ENCODE results near the gene WDR43. TPM values are rescaled to one million over a fixed set of nuclear protein-coding genes. Genes with fewer than 3 reads are reported as not detected.
"Not testable (repeated sequence)": the region's sequence is repeated elsewhere in the genome, so short reads cannot be mapped to it uniquely, and the experiment has no call there.

The WDR43 gene
- polyA plus RNA-seq, 6 donors from 2014 or later = 34.5 to 57.5 (median 48.1) TPM

GRCh38 chr2:28955467-28955866 is 61.0 kb downstream of the WDR43 start:
- Mint-ChIP-seq H3K9me3 (no peaks in the 10 kb centered on the region), H3K36me3 (no peaks in the 10 kb centered on the region), H3K27ac (no peak overlapping the region), H3K27me3 (no peaks in the 10 kb centered on the region), H3K4me3 (peak overlapping the region in 1 of 8 donors; percentile 45), H3K4me1 (peaks cover 4 to 7% (median 6%) of the 10 kb centered on the region in 3 donors)
- no peak for DNase-seq
- no peak for ATAC-seq (ENCODE audit: low read depth in 2 of 2)

DNA sequence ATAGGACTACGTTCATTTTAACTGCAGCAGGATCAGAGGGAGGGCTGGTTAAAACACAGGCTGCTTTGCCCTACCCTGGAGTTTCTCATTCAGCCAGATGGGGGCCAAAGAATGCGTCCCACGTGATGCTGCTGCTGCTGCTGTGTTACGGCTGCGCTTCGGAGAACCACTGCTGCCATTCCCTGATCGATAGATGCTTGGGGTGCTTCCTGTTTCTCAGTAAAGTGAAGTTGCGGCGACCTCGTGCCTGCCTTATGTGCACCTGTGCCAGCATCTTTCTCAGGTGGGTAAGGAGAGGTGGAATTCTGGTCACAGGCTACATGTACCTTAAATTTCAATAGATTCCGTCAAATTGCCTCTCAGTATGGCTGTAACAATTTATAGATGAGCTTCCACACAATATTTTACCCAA is 62.0 kb downstream of the WDR43 start:
- H3K27ac Mint-ChIP-seq = peak overlapping the region in 2 of 6 donors; percentile 10 to 16
- H3K27me3 Mint-ChIP-seq = no peaks in the 10 kb centered on the region
- H3K9me3 Mint-ChIP-seq = no peaks in the 10 kb centered on the region
- peak overlapping the region in 1 of 8 donors; percentile 50 for H3K4me3 Mint-ChIP-seq
- ATAC-seq (ENCODE audit: low read depth in 2 of 2) (peak in 1 of 2 donors; percentile 69), DNase-seq (no peak)
- H3K4me1 Mint-ChIP-seq = peaks cover 4 to 7% (median 6%) of the 10 kb centered on the region in 3 donors
- no peaks in the 10 kb centered on the region for H3K36me3 Mint-ChIP-seq

GRCh38 chr2:28956890-28957289 is 62.4 kb downstream of the WDR43 start:
- H3K27ac Mint-ChIP-seq = peak overlapping the region in 1 of 6 donors; percentile 16
- H3K36me3 Mint-ChIP-seq = no peaks in the 10 kb centered on the region
- DNase-seq (no peak), ATAC-seq (ENCODE audit: low read depth in 2 of 2) (no peak)
- H3K27me3 Mint-ChIP-seq = no peaks in the 10 kb centered on the region
- H3K9me3 Mint-ChIP-seq = no peaks in the 10 kb centered on the region
- peaks cover 4 to 7% (median 6%) of the 10 kb centered on the region in 3 donors for H3K4me1 Mint-ChIP-seq
- peak overlapping the region in 2 of 8 donors; percentile 44 to 50 for H3K4me3 Mint-ChIP-seq

DNA sequence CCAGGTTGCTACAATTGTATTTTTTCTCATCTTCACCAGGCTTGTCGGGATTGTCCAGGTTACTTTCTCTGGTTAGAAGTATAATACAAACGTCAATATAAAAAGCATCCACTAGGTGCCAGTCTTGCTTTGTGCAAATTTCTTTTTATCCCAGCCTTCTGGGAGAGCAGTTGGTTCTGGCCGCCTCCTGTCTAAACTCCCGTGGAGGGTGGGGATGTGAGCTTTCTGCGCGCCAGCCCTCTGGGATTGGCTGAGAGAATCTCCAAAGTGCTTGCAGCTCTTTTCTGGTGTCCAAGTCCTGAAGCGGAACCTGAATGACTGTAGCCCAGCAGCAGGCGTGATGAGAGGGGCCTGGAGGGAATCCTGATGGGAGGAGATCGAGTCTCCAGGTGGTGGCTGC is 64.2 kb downstream of the WDR43 start:
- no peak overlapping the region for H3K4me3 Mint-ChIP-seq
- H3K9me3 Mint-ChIP-seq = no peaks in the 10 kb centered on the region
- DNase-seq (peak; percentile 18), ATAC-seq (ENCODE audit: low read depth in 2 of 2) (peak; percentile 25 to 38)
- peaks cover 0 to 4% (median 2%) of the 10 kb centered on the region in 3 donors for H3K4me1 Mint-ChIP-seq
- no peak overlapping the region for H3K27ac Mint-ChIP-seq
- no peaks in the 10 kb centered on the region for H3K27me3 Mint-ChIP-seq
- H3K36me3 Mint-ChIP-seq = no peaks in the 10 kb centered on the region

DNA sequence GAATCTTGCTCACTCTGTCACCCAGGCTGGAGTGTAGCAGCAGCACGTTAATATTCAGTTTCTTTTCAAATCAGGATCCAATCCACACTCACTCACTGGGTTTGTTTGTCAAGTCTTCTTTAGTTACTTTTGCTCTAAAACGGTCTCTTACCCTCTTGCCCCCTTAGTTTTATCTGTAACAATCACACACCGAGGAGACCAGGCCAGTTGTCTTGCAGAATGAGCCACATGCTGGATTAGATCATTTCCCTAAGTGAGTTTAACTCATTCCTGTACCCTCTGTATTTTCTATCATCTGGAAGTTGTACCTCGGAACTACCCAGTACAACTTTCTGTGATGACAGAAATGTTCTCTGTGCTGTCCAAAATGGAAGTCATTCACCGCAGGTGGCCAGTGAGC is 65.9 kb downstream of the WDR43 start:
- no peaks in the 10 kb centered on the region for H3K36me3 Mint-ChIP-seq
- ATAC-seq (ENCODE audit: low read depth in 2 of 2) (no peak), DNase-seq (no peak)
- peaks cover 0 to 10% (median 0%) of the 10 kb centered on the region in 3 donors for H3K27me3 Mint-ChIP-seq
- no peak overlapping the region for H3K4me3 Mint-ChIP-seq
- no peak overlapping the region for H3K27ac Mint-ChIP-seq
- peaks cover 0 to 2% (median 0%) of the 10 kb centered on the region in 7 donors for H3K9me3 Mint-ChIP-seq
- peaks cover 0 to 4% (median 2%) of the 10 kb centered on the region in 3 donors for H3K4me1 Mint-ChIP-seq

- Mint-ChIP-seq H3K36me3 (no peaks in the 10 kb centered on the region), H3K9me3 (peaks cover 0 to 2% (median 0%) of the 10 kb centered on the region in 7 donors), H3K27me3 (peaks cover 0 to 15% (median 0%) of the 10 kb centered on the region in 3 donors), H3K4me1 (peaks cover 0 to 3% (median 0%) of the 10 kb centered on the region in 3 donors), H3K4me3 (no peak overlapping the region), H3K27ac (peak overlapping the region in 1 of 6 donors; percentile 42)
- no peak for ATAC-seq (ENCODE audit: low read depth in 2 of 2)
- DNase-seq = no peak
Measured at GRCh38 chr2:28962505-28962904, 68.0 kb downstream of the WDR43 start.

- no peaks in the 10 kb centered on the region for H3K4me1 Mint-ChIP-seq
- DNase-seq (no peak), ATAC-seq (ENCODE audit: low read depth in 2 of 2) (no peak)
- H3K27ac Mint-ChIP-seq = no peak overlapping the region
- no peak overlapping the region for H3K4me3 Mint-ChIP-seq
- H3K27me3 Mint-ChIP-seq = peaks cover 0 to 10% (median 8%) of the 10 kb centered on the region in 3 donors
- H3K9me3 Mint-ChIP-seq = peaks cover 0 to 2% (median 0%) of the 10 kb centered on the region in 7 donors
- H3K36me3 Mint-ChIP-seq = no peaks in the 10 kb centered on the region
Measured at GRCh38 chr2:28970464-28971160, 76.1 kb downstream of the WDR43 start.

DNA sequence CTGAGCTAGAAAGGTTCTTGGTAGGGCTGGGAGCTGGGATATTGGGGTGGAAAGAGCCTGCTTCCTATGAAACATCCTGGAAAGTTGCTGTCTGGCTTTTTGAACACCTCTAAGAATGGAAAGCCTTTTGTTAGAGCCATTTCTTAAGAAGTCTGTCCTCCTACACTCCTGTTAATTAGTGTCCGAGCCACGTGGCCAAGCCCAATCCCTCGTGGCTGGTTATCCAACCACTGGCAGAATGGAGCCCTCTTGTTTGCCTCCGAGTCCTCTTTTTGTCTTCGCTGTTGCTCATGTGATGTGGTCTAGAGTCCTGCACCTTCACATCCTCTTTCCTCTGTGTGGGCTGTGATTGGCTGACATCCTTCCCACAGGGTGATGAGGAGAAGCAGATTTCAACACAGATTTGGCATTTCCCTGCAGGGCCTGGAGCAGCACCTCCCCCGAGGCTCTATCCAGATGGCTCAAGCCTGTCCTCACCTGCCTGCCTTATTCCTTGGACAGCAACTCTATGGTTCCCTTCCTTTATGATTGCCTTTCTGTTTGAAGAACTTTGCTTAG is 78.4 kb downstream of the WDR43 start:
- no peak for DNase-seq
- Mint-ChIP-seq H3K4me1 (no peaks in the 10 kb centered on the region), H3K9me3 (peaks cover 0 to 2% (median 0%) of the 10 kb centered on the region in 7 donors), H3K36me3 (no peaks in the 10 kb centered on the region), H3K27ac (peak overlapping the region in 1 of 6 donors; percentile 22), H3K4me3 (no peak overlapping the region), H3K27me3 (peaks cover 0 to 16% (median 6%) of the 10 kb centered on the region in 3 donors)
- ATAC-seq (ENCODE audit: low read depth in 2 of 2) = no peak

DNA sequence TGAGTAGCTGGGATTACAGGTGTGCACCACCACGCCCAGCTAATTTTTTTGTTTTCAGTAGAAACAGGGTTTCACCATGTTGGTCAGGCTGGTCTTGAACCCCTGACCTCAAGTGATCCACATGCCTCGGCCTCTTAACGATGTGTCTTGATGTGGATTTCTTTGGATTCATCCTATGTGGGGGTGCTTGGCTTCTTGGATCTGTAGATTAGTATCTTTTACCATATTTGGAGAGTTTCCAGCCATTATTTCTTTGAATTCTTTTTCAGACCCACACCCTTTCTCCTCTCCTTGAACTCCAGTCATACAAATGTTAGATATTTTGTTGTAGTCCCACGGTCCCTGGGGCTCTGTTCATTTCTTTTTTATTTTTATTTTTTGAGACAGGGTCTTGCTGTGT is 79.8 kb downstream of the WDR43 start:
- H3K4me3 Mint-ChIP-seq = no peak overlapping the region
- H3K4me1 Mint-ChIP-seq = no peaks in the 10 kb centered on the region
- peaks cover 0 to 2% (median 0%) of the 10 kb centered on the region in 7 donors for H3K9me3 Mint-ChIP-seq
- DNase-seq = no peak
- peaks cover 0 to 19% (median 0%) of the 10 kb centered on the region in 3 donors for H3K27me3 Mint-ChIP-seq
- H3K27ac Mint-ChIP-seq = no peak overlapping the region
- H3K36me3 Mint-ChIP-seq = no peaks in the 10 kb centered on the region
- ATAC-seq (ENCODE audit: low read depth in 2 of 2) = no peak

DNA sequence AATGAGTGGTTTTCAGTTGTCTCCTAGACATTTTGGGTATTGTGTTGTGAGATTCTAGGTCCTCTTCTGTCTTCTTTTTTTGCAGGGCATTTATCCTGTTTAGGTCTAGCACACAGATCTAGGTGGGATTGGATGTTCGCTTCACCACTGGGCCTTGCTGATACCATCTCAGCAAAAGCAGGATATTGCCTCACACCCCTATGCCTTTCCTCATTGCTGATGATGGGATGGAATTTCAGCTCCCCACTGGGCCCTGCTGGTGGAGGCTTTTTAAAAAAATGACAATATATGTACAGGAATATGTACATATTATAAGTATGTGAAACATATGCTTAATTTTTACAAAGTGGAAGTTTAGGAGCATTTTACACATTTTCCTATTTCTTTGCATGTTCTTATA is 81.2 kb downstream of the WDR43 start:
- Mint-ChIP-seq H3K4me1 (no peaks in the 10 kb centered on the region), H3K36me3 (no peaks in the 10 kb centered on the region), H3K27ac (peak overlapping the region in 1 of 6 donors; percentile 12), H3K9me3 (peaks cover 0 to 2% (median 0%) of the 10 kb centered on the region in 7 donors), H3K4me3 (no peak overlapping the region), H3K27me3 (peaks cover 0 to 19% (median 0%) of the 10 kb centered on the region in 3 donors)
- no peak for DNase-seq
- ATAC-seq (ENCODE audit: low read depth in 2 of 2) = no peak

DNA sequence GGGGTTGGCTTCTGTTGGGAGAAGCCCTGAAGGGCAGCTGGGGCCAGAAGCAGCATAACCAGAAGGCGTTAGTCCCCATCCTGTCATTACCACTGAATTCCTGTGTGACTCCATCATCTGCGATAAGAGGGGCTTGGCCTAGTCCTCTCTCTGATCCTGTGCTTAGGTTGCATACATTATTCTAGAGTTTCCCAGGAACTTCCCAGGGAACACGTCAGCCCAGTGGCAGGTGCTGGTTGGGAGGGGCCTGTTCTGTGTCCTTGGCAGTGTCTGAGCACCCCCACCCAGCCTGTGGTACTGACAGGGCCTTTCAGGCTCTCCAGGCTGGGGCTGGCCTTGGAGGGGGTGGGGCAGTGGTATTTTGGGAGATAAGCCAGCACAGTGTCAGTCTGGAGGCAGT is 82.1 kb downstream of the WDR43 start:
- Mint-ChIP-seq H3K36me3 (no peaks in the 10 kb centered on the region), H3K9me3 (peaks cover 0 to 2% (median 0%) of the 10 kb centered on the region in 7 donors), H3K27ac (no peak overlapping the region), H3K27me3 (peaks cover 0 to 19% (median 0%) of the 10 kb centered on the region in 3 donors), H3K4me3 (no peak overlapping the region), H3K4me1 (no peaks in the 10 kb centered on the region)
- ATAC-seq (ENCODE audit: low read depth in 2 of 2) = no peak
- DNase-seq = no peak

- no peak overlapping the region for H3K4me3 Mint-ChIP-seq
- H3K36me3 Mint-ChIP-seq = no peaks in the 10 kb centered on the region
- H3K9me3 Mint-ChIP-seq = peaks cover 0 to 2% (median 0%) of the 10 kb centered on the region in 7 donors
- ATAC-seq (ENCODE audit: low read depth in 2 of 2) = no peak
- peaks cover 0 to 19% (median 0%) of the 10 kb centered on the region in 3 donors for H3K27me3 Mint-ChIP-seq
- no peaks in the 10 kb centered on the region for H3K4me1 Mint-ChIP-seq
- H3K27ac Mint-ChIP-seq = no peak overlapping the region
- DNase-seq = no peak
Measured at GRCh38 chr2:28977176-28977875, 82.9 kb downstream of the WDR43 start.

GRCh38 chr2:28978001-28978400 is 83.5 kb downstream of the WDR43 start:
- not testable (repeated sequence) for ATAC-seq (ENCODE audit: low read depth in 2 of 2); H3K36me3 Mint-ChIP-seq; H3K9me3 Mint-ChIP-seq; DNase-seq; H3K4me1 Mint-ChIP-seq
- peak overlapping the region in 1 of 6 donors; percentile 44 for H3K27ac Mint-ChIP-seq
- H3K4me3 Mint-ChIP-seq = peak overlapping the region in 1 of 8 donors; percentile 49
- peaks cover 0 to 16% (median 0%) of the 10 kb centered on the region in 3 donors for H3K27me3 Mint-ChIP-seq
